SIG-M5 treated with dmso at 0.1 percent for 504 hours (cell line): Measurements from ENCODE around the gene CDKL4.
"Not testable (repeated sequence)": the region's sequence is repeated elsewhere in the genome, so short reads cannot be mapped to it uniquely, and the experiment has no call there.

Experiments used
- DNase-seq: peaks from one replicate; lab custom pipeline; 2025; ENCODE audit not compliant: unreplicated experiment; lab: John Stamatoyannopoulos, UW

Gene CDKL4

GRCh38 chr2:39179974-39180960 is 63.5 kb downstream of the CDKL4 start:
- DNase-seq: peak; percentile 34

DNA sequence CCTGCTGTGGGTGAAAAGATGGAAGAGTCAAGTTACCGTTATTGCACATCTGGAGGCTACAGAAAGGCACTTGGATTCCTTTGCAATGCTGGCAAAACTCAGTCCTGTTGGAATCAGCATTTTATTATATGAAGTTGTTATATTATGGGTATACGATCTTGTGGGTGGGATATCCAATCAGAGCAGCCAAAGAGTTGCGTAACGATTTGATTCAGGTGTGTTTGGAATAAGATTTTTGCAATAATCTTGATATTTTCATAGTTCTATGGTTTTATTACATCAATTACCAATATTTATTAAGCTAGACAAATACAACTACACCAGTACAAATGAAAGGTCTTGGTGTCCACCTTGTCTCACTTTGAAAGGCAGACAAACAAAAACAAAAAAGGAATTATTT is 65.0 kb downstream of the CDKL4 start:
- no peak for DNase-seq

- no peak for DNase-seq
Measured at GRCh38 chr2:39176997-39177396, 66.8 kb downstream of the CDKL4 start.

- DNase-seq: no peak
Measured at GRCh38 chr2:39175026-39175812, 68.6 kb downstream of the CDKL4 start.

GRCh38 chr2:39174022-39174421 is 69.7 kb downstream of the CDKL4 start:
- no peak for DNase-seq

DNA sequence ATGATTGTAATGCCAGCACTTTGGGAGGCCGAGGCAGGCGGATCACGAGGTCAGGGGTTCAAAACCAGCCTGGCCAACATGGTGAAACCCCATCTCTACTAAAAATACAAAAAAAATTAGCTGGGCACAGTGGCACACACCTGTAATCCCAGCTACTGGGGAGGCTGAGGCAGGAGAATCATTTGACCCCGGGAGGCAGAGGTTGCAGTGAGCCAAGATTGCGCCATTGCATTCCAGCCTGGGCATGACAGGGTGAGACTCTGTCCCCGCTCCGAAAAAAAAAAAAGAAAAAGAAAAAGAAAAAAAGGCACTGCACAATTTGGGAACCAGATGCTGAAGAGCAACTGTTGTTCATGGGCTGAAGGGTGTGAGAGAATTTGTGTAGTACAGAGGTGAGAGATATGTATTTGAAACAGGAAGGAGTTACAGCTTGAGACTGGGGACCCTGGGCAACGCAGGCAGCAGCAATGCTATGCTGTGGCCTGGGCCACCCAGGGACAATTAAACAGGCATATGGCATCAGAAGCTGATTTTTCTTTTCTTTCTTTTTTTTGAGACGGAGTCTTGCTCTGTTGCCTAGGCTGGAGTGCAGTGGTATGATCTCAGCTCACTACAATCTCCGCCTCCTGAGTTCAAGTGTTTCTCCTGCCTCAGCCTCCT is 71.6 kb downstream of the CDKL4 start:
- DNase-seq: not testable (repeated sequence)

- no peak for DNase-seq
Measured at GRCh38 chr2:39171621-39172020, 72.1 kb downstream of the CDKL4 start.

DNA sequence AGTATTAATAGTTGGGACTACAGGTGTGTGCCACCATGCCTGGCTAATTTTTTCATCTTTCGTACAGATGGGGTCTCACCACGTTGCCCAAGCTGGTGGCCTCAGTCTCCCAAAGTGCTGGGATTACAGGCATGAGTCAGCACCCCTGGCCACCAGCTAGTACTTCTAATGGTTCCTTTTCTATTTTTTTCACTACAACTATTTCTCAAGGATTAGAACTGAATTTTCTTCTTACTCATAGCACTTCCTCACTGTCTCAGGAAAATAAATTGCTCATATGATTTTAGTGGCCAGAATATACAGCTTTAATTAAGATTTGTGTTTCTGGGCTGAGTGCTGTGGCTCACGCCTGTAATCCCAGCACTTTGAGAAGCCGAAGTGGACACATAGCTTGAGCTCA is 79.7 kb downstream of the CDKL4 start:
- peak; percentile 32 for DNase-seq

GRCh38 chr2:39160982-39161381 is 82.8 kb downstream of the CDKL4 start:
- no peak for DNase-seq

DNA sequence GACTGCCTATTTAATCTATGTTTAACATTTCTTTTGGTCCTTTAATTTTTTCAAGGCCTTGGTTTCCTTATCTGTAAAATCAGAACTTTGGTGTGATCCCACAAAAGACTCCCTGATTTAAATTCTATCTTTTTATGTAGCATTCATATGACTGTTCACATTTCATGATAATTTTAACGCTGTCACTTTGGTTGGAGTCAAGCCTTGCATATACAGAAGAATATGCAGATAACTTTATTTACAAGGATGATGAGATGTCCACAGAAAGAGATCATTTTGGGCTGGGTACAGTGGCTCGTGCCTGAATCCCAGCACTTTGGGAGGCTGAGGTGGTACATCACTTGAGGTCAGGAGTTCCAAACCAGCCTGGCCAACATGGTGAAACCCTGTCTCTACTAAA is 84.5 kb downstream of the CDKL4 start:
- no peak for DNase-seq

- DNase-seq: no peak
Measured at GRCh38 chr2:39158351-39158750, 85.4 kb downstream of the CDKL4 start.

GRCh38 chr2:39156846-39157245 is 86.9 kb downstream of the CDKL4 start:
- no peak for DNase-seq

DNA sequence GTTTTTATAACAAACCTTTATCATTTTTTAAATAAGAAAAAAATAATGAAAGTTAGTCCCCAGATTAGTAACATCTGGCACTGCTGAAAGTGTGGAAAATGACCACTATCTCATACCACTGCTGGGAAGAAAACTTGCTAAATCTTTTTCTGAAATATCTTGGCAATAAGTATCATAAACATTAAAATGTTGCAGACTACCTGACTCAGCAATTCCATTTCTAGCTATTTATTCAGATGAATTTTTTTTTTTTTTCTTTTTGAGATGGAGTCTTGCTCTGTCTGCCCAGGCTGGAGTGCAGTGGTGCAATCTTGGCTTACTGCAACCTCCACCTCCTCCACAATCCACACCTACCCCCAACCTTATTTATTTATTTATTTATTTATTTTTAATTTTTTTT is 87.7 kb downstream of the CDKL4 start:
- no peak for DNase-seq

DNA sequence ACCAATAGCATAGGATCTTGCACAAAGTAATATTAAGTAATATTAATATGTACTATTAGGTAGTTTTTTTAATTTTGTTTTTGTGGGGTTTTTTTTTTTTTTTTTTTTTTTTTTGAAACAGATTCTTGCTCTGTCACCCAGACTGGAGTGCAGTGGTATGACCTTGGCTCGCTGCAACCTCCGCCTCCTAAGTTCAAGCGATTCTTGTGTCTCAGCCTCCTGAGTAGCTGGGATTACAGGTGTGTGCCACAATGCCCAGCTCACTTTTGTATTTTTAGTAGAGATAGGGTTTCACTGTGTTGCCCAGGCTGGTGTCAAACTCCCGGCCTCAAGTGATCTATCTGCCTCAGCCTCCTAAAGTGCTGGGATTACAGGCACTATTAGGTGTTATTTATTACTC is 88.2 kb downstream of the CDKL4 start:
- not testable (repeated sequence) for DNase-seq

DNA sequence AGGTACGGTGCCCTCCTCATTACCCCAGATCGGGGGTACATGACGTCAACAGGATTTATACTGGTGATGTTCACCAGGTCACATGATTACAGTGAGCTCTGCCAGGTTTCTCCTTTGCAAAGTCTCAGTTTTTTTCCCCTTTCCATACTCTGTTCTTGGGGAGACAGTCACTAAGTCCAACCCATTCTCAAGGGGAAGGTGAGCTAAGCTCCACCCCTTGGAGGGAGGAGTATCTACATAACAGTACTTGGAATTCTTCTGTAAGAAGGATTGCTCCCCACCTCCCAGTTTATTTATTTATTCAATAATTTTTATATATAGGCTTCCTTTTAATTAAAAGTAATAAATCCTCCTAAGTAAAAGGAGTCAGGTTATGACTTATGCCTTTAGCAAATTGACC is 88.8 kb downstream of the CDKL4 start:
- DNase-seq: no peak

DNA sequence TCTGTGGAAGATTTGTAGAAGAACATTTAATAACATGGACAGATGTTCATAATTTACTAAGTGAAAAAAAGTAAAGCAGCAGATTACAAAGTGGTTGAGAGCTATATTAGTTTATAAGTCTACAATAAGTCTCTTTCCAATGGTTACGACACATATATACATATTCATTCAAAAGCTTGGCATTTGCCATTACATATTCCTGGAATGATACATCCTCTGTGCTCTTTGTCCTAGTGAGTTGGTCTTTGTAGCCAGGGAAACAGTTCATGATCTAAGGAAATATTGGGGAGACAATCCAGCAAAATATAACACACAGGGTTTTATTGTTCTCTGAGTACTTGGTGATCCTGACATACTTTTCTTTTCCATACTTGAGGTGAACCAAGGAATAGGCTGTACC is 90.5 kb downstream of the CDKL4 start:
- no peak for DNase-seq

GRCh38 chr2:39152504-39152903 is 91.3 kb downstream of the CDKL4 start:
- no peak for DNase-seq

GRCh38 chr2:39150890-39151497 is 92.8 kb downstream of the CDKL4 start:
- no peak for DNase-seq

DNA sequence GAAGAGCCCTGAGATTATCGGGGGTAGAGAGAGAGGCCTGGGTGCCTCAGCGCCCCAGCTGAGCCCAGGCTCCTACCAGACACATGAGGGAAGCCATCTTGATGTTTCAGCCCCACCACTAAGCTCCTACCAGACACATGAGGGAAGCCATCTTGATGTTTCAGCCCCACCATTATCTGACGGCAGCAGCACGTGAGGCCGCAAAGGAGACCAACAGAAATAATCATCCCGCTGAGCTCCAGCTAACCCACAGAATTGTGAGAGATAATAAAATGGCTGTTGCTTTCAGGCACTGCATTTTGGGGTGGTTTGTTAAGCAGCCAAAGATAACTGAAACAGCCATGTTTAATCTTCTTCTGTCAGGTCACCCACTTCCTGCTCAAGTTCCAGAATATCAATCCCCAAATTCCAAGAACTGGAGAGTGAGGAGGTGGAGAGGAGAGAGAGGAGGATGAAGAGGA is 93.6 kb downstream of the CDKL4 start:
- DNase-seq: no peak

DNA sequence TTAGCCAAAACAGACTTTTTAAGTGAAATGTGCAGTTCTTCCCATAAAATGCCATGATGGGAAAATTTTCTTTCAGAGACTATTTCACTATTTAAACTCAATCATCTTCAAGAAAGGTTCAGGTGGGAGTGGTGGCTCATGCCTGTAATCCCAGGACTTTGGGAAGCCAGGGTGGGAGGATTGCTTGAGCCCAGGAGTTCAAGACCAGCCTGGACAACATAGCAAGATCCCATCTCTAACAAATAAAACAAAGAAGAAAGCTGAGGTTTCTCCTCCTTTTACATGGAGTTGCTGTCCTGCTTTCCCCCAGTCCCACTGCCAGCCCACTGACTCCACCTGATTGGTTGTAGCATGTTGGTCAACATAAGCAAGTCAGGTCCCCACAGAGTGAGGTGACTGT is 97.1 kb downstream of the CDKL4 start:
- no peak for DNase-seq

DNA sequence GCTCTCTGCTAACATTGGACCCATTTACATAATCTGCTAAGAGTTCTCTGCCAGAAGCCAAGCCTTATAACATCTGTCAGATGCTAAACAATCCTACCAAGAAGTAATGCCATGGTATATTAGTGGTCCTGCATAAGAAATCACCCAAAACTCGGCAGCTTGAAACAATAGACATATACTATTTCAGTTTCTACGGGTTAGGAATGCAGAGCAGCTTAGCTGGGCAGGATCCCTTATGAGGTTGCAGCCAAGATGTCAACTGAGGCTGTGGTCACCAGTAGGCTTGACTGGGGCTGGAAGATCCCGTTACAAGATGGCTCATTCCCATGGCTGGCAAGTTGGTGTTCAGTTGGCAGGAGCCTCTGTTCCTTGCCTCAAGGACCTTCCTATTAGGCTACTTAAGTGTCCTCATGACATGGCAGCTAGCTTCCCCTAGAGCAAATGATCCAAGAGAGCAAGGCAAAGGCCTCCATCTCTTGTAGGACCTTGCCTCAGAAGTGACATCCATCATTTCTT is 97.8 kb downstream of the CDKL4 start:
- DNase-seq: no peak
